A549 (cell line): ENCODE measurements around the gene ZBTB20. TPM values are rescaled to one million over a fixed set of nuclear protein-coding genes. Genes with fewer than 3 reads are reported as not detected.

Experiments used
- ATAC-seq, 2 experiments: fragments of 200-7000 bp in 1 of 2; fragments of >200 bp in 1 of 2; cut with Nextera tagmentation in 1 of 2; cut with Tn5 transposase in 1 of 2; 3 replicates each; pipeline versions ENCODE4 v1.8.0 to v1.9.1; 2018 to 2020; ENCODE audit warnings: mild to moderate bottlenecking in 1 of 2, moderate library complexity in 1 of 2
- CTCF ChIA-PET: fragments of 300-600 bp; sonication (Branson Sonifier 250); formaldehyde crosslinking; extraction: SDS; loops from one replicate; lab custom pipeline; 2021; ENCODE audit warnings: antibody characterized with exemption, inconsistent platforms; lab: Yijun Ruan, JAX
- POLR2A ChIA-PET: fragments of 350-600 bp; formaldehyde crosslinking; extraction: SDS; loops from one replicate; lab custom pipeline; 2021; ENCODE audit warnings: antibody characterized with exemption, inconsistent platforms; lab: Yijun Ruan, JAX
- DNase-seq, 2 experiments: peaks; one replicate each; pipeline versions ENCODE4 v3.0.0 to v3.0.0-alpha.2; 2011 to 2016; ENCODE audit warnings: low read depth in 1 of 2, low spot score in 1 of 2
- FAIRE-seq: peaks from 2 replicates; lab custom pipeline; 2011; peaks lifted over from hg19 to GRCh38; lab: Jason Lieb, UNC
- H3K27ac ChIP-seq, 2 experiments: fragments of >200 bp; sonication (Bioruptor Twin); formaldehyde crosslinking; 3 replicates each; pipeline ENCODE4 v1.5.1; 2016 to 2017
- H3K4me1 ChIP-seq: fragments of >200 bp; sonication (Bioruptor Twin); formaldehyde crosslinking; 3 replicates; pipeline ENCODE4 v1.6.1; 2016
- H3K4me2 ChIP-seq: fragments of >200 bp; sonication (Bioruptor Twin); formaldehyde crosslinking; 3 replicates; pipeline ENCODE4 v1.6.1; 2016
- H3K4me3 ChIP-seq: fragments of >200 bp; sonication (Bioruptor Twin); formaldehyde crosslinking; 3 replicates; pipeline ENCODE4 v1.5.1; 2016
- H3K9me3 ChIP-seq: fragments of >200 bp; sonication (Bioruptor Twin); formaldehyde crosslinking; 3 replicates; pipeline ENCODE4 v1.6.1; 2016
- CBX2 ChIP-seq: fragments of 200-600 bp; sonication (generic); IDR thresholded peaks from 2 replicates; pipeline ENCODE4 v1.6.1; 2016; ENCODE audit warnings: low read depth, mild to moderate bottlenecking, borderline replicate concordance
- CEBPB ChIP-seq, 2 experiments: fragments of >200 bp in 1 of 2; sonication (Bioruptor Twin) in 1 of 2; formaldehyde crosslinking in 1 of 2; IDR thresholded peaks; 2 replicates each; pipeline ENCODE4 v1.6.1; 2012 to 2016
- FOSB ChIP-seq: fragments of 250-450 bp; sonication (Bioruptor Pico); IDR thresholded peaks from 2 replicates; pipeline ENCODE4 v1.5.0; 2020; ENCODE audit warnings: mild to moderate bottlenecking, moderate library complexity
- HEYL ChIP-seq: fragments of 250-450 bp; sonication (Bioruptor Pico); IDR thresholded peaks from 2 replicates; pipeline ENCODE4 v1.8.0; 2021; ENCODE audit warnings: mild to moderate bottlenecking, moderate library complexity
- HOXA7 ChIP-seq: fragments of 250-450 bp; sonication (Bioruptor Pico); IDR thresholded peaks from 2 replicates; pipeline ENCODE4 v1.5.0; 2020; ENCODE audit warnings: mild to moderate bottlenecking, moderate library complexity
- KDM5A ChIP-seq: fragments of 200-600 bp; sonication (generic); IDR thresholded peaks from 2 replicates; pipeline ENCODE4 v1.6.1; 2016; ENCODE audit warnings: antibody characterized with exemption, mild to moderate bottlenecking
- MAFK ChIP-seq: fragments of 450-650 bp; IDR thresholded peaks from 2 replicates; pipeline ENCODE4 v1.6.1; 2014; ENCODE audit not compliant: partially characterized antibody
- NFE2L2 ChIP-seq: fragments of 150-350 bp; conservative IDR thresholded peaks from 2 replicates; pipeline ENCODE4 v1.6.1; 2014; ENCODE audit warnings: low read length
- NPAS2 ChIP-seq: fragments of 250-450 bp; sonication (Bioruptor Pico); IDR thresholded peaks from 2 replicates; pipeline ENCODE4 v1.8.0; 2022; ENCODE audit warnings: mild to moderate bottlenecking, moderate library complexity, borderline replicate concordance
- POLR2A ChIP-seq: IDR thresholded peaks from 2 replicates; pipeline ENCODE4 v1.6.1; 2012; ENCODE audit warnings: mild to moderate bottlenecking, low read length
- POLR2AphosphoS2 ChIP-seq: conservative IDR thresholded peaks from 2 replicates; pipeline ENCODE4 v1.6.1; 2012; ENCODE audit warnings: low read length, improper control_type of control experiment, inconsistent platforms
- RAD21 ChIP-seq, 2 experiments: fragments of >200 bp in 1 of 2; sonication (Bioruptor Twin) in 1 of 2; formaldehyde crosslinking in 1 of 2; IDR thresholded peaks in 1 of 2; conservative IDR thresholded peaks in 1 of 2; 2 replicates in 1 of 2; 3 replicates in 1 of 2; pipeline ENCODE4 v1.6.1; 2012 to 2018; ENCODE audit warnings: inconsistent platforms in 1 of 2
- SMC3 ChIP-seq: fragments of >200 bp; sonication (Bioruptor Twin); formaldehyde crosslinking; IDR thresholded peaks from 3 replicates; pipeline ENCODE4 v1.6.1; 2018; ENCODE audit warnings: inconsistent platforms
- TFCP2L1 ChIP-seq: fragments of 250-450 bp; sonication (Bioruptor Pico); IDR thresholded peaks from 2 replicates; pipeline ENCODE4 v1.5.0; 2021; ENCODE audit warnings: mild to moderate bottlenecking
- WGBS: methylation state at CpG from one replicate; pipeline ENCODE4 v1.1.6; 2017; ENCODE audit errors: missing lambda C conversion rate; 5-methylcytosine and 5-hydroxymethylcytosine counted together
- polyA plus RNA-seq, 4 experiments: library from polyadenylated mRNA; depleted of rRNA in 3 of 4; stranded (reverse); fragments of >200 nt; fragmentation: RNase III in 1 of 4; extraction: RNeasy Plus Mini Kit Qiagen cat#74134 plus additional on column Dnase treatment in 1 of 4; gene quantifications; 2 replicates in 3 of 4; 3 replicates in 1 of 4; pipeline ENCODE4 v1.2.3, GENCODE V29; 2011 to 2017
- TF ChIP-seq, protein P1 (sequence below): IDR thresholded peaks from 2 replicates; pipeline ENCODE4 v1.6.1; 2012; ENCODE audit warnings: low read depth, borderline replicate concordance
- TF ChIP-seq, protein P2 (sequence below): fragments of >200 bp; sonication (Bioruptor Twin); formaldehyde crosslinking; IDR thresholded peaks from 3 replicates; pipeline ENCODE4 v1.5.1; 2016
- TF ChIP-seq, protein P3 (sequence below): fragments of 150-350 bp; IDR thresholded peaks from 2 replicates; pipeline ENCODE4 v1.6.1; 2014; ENCODE audit warnings: low read depth, mild to moderate bottlenecking, low read length
- TF ChIP-seq, protein P4 (sequence below): IDR thresholded peaks from 2 replicates; pipeline ENCODE4 v1.6.1; 2012
- TF ChIP-seq, protein P5 (sequence below): fragments of 450-650 bp; IDR thresholded peaks from 2 replicates; pipeline ENCODE4 v1.6.1; 2014; ENCODE audit warnings: antibody characterized with exemption

The ZBTB20 gene
- polyA plus RNA-seq, 2 of the 4 experiments (the other 2 are of a cell fraction), result 0.85 to 5.0 TPM

DNA sequence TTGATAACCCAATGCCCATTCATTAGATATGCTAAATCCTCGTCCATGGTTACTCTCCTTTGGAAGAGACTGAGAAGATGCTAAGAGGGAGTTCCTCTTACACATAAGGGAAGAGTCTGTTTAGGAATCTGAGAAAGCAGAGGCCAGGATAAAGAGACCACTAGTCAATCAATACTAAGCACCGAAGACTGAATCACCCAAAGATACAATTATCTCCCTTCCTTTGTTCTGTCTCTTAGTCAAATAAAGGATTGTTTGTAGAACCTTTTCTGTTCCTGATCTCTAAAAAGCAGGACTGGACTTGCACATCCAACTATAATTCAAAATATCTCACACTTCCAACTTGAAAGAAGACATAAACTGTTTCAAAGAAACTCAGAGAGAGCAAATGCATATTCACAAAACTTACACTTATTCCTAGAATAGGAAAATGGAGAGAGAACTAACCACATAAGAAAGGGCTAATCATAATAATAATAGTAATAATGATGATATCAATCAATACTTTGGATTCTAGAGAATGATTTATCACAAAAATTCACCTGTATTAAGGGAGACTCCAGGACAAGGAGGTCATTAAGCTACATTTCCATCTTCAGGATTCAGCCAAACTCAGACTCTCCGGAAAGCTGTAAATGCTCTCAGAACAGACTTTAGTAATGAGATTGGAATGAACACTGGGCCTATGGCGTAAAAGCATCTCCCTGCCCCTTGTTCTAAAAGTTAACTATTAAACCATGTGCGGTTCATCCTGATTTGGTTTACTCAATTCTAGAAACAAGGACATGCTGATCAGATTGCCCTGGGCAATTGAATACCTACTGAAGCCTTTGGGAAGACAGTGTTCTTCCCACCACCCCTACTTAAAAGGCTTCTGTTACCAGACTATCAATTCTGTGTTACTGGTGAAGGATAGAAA is 401.5 kb downstream of the ZBTB20 start (continued):
- TF ChIP-seq, protein P1, sequence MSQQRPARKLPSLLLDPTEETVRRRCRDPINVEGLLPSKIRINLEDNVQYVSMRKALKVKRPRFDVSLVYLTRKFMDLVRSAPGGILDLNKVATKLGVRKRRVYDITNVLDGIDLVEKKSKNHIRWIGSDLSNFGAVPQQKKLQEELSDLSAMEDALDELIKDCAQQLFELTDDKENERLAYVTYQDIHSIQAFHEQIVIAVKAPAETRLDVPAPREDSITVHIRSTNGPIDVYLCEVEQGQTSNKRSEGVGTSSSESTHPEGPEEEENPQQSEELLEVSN, result no peak
- TF ChIP-seq, protein P2, sequence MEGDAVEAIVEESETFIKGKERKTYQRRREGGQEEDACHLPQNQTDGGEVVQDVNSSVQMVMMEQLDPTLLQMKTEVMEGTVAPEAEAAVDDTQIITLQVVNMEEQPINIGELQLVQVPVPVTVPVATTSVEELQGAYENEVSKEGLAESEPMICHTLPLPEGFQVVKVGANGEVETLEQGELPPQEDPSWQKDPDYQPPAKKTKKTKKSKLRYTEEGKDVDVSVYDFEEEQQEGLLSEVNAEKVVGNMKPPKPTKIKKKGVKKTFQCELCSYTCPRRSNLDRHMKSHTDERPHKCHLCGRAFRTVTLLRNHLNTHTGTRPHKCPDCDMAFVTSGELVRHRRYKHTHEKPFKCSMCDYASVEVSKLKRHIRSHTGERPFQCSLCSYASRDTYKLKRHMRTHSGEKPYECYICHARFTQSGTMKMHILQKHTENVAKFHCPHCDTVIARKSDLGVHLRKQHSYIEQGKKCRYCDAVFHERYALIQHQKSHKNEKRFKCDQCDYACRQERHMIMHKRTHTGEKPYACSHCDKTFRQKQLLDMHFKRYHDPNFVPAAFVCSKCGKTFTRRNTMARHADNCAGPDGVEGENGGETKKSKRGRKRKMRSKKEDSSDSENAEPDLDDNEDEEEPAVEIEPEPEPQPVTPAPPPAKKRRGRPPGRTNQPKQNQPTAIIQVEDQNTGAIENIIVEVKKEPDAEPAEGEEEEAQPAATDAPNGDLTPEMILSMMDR, result no peak
- no peak for TF ChIP-seq KDM5A
- no peak for TF ChIP-seq POLR2AphosphoS2
- no peak for TF ChIP-seq HOXA7 (CRISPR knock-in tag)
- no peak for TF ChIP-seq POLR2A
- no peak for TF ChIP-seq HEYL (CRISPR knock-in tag)
- TF ChIP-seq, protein P3, sequence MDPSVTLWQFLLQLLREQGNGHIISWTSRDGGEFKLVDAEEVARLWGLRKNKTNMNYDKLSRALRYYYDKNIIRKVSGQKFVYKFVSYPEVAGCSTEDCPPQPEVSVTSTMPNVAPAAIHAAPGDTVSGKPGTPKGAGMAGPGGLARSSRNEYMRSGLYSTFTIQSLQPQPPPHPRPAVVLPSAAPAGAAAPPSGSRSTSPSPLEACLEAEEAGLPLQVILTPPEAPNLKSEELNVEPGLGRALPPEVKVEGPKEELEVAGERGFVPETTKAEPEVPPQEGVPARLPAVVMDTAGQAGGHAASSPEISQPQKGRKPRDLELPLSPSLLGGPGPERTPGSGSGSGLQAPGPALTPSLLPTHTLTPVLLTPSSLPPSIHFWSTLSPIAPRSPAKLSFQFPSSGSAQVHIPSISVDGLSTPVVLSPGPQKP, result no peak
- TF ChIP-seq, protein P4, sequence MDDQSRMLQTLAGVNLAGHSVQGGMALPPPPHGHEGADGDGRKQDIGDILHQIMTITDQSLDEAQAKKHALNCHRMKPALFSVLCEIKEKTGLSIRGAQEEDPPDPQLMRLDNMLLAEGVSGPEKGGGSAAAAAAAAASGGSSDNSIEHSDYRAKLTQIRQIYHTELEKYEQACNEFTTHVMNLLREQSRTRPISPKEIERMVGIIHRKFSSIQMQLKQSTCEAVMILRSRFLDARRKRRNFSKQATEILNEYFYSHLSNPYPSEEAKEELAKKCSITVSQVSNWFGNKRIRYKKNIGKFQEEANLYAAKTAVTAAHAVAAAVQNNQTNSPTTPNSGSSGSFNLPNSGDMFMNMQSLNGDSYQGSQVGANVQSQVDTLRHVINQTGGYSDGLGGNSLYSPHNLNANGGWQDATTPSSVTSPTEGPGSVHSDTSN, result no peak
- no peak for TF ChIP-seq CBX2
- TF ChIP-seq FOSB (CRISPR knock-in tag), result no peak
- no peak for TF ChIP-seq NFE2L2
- TF ChIP-seq SMC3, result 0 out of 3 replicates have a peak, but pooled peaks have one; percentile 23

DNA sequence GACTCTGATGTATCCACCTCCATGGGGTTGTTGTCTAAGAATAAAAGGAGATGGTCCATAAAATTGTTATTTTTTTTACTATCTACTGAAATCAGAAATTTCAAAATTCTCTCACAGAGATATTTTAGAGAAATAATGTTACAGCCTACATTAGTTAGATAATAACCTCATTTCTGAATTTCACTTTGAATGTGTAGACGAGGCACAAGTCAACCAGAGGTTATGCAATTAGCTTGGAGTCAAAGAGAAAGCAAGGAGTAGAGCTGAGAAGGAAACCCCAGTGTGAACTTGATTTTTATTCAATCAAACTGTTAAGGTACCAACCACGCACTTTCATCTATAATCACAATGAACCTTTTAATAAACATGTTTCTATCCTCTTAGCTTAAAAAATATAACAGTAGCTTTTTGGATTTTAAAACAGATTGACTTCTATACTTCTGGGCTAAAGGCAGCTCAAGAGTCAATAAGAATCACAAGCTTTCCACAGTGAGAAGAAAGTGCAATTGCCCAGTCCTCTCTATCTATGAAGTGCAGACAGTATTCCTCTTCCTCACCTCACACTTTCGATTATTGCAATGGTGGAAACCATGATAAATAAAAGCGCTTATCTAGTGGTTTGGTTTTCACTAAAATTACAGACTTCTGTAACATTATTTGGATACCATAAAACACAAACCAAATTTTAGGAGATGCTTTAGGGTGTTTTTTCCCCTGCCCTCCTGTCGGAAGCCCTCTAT is 403.2 kb downstream of the ZBTB20 start:
- DNase-seq (no peak), FAIRE-seq (peak; percentile 28), ATAC-seq (no peak)
- ChIA-PET POLR2A (no interaction called here), CTCF (no interaction called here)
- H3K4me2 ChIP-seq, result peak overlapping the region; percentile 92
- H3K4me1 ChIP-seq, result peaks cover 42% of the 10 kb centered on the region
- 49% methylated on average over 5 of the region's 5 CpGs for WGBS
- H3K27ac ChIP-seq, result peak overlapping the region; percentile 91 to 92
- no peaks in the 10 kb centered on the region for H3K9me3 ChIP-seq
- peak in 1 of 2 experiments; percentile 64; a peak in 2 of 4 replicates for TF ChIP-seq CEBPB (IDR thresholded peaks at IDR 0.05)
- no peak for TF ChIP-seq TFCP2L1 (CRISPR knock-in tag)
- TF ChIP-seq RAD21 (conservative IDR thresholded peaks at IDR 0.05 in 1 of 2, IDR thresholded peaks at IDR 0.05 in 1 of 2), result no peak
- TF ChIP-seq NPAS2, result no peak
- peak overlapping the region; percentile 57 for H3K4me3 ChIP-seq

DNA sequence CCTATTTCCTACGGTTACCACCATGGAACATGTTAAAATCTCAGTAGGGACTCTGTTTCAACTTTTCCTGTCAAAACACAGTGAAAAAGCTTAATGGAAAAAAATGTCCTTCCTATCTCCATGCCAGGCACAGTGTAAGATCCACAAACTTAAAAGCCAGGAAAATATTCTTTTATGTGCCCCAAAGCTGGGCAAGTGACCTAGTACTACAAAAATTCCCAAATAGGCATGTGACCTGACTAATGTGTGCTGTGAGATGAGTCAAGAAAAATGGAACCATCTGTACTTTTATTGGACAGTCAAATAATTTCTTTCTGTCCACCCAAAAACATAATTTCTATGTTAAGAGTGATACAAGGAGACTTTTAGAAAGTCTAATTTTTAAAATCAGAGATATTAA is 406.0 kb downstream of the ZBTB20 start:
- ATAC-seq, result no peak

More for the DNA sequence above, 406.0 kb downstream of the ZBTB20 start:
- ChIA-PET CTCF (no interaction called here), POLR2A (no interaction called here)
- WGBS, result 88% methylated on average over 1 of the region's 1 CpG
- no peak for TF ChIP-seq MAFK
- TF ChIP-seq, protein P5, sequence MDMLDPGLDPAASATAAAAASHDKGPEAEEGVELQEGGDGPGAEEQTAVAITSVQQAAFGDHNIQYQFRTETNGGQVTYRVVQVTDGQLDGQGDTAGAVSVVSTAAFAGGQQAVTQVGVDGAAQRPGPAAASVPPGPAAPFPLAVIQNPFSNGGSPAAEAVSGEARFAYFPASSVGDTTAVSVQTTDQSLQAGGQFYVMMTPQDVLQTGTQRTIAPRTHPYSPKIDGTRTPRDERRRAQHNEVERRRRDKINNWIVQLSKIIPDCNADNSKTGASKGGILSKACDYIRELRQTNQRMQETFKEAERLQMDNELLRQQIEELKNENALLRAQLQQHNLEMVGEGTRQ, result 0 out of 2 replicates have a peak, but pooled peaks have one; percentile 6
- DNase-seq (no peak), FAIRE-seq (no peak)
- H3K9me3 ChIP-seq, result no peaks in the 10 kb centered on the region
- H3K4me1 ChIP-seq, result peaks cover 28% of the 10 kb centered on the region
- peak overlapping the region; percentile 20; the same call in 2 of the 3 replicates for H3K4me2 ChIP-seq
- peak overlapping the region; percentile 7 to 14; a peak in 1 of 6 replicates for H3K27ac ChIP-seq
- H3K4me3 ChIP-seq, result no peak overlapping the region
